ENCODE results near the gene PRKCZ.

GRCh38 chr1:2056955-2057590, 6.9 kb downstream of the PRKCZ start:
- TF ChIP-seq CTCF (IDR thresholded peaks at IDR 0.05) (no peak), POLR2A (IDR thresholded peaks at IDR 0.05) (no peak)
